PC-3 (cell line): Measurements from ENCODE around the gene ALOXE3. TPM values are rescaled to one million over a fixed set of nuclear protein-coding genes. Genes with fewer than 3 reads are reported as not detected.

ENCODE experiments used
- ATAC-seq: fragments of 200-7000 bp; cut with Tn5 transposase; 2 replicates; pipeline ENCODE4 v1.9.1; 2020; ENCODE audit warnings: mild to moderate bottlenecking, moderate library complexity
- BruUV-seq: library from RNA; stranded (reverse); fragments of 400-500 nt; replicated peaks from 2 replicates; lab custom pipeline; 2021; lab: Mats Ljungman, UMichigan
- CTCF ChIA-PET: fragments of 300-600 bp; sonication (Branson Sonifier 250); formaldehyde crosslinking; loops from one replicate; lab custom pipeline; 2022; ENCODE audit warnings: antibody characterized with exemption; lab: Charles Lee
- POLR2A ChIA-PET: fragments of 300-600 bp; sonication (Branson Sonifier 250); formaldehyde crosslinking; loops from one replicate; lab custom pipeline; 2022; ENCODE audit warnings: antibody characterized with exemption; ENCODE audit not compliant: unreplicated experiment; lab: Charles Lee
- DNase-seq: peaks from one replicate; pipeline ENCODE4 v3.0.0-alpha.2; 2015
- H2AFZ ChIP-seq: fragments of 300-600 bp; sonication (generic); 2 replicates; pipeline ENCODE4 v1.6.0; 2016; ENCODE audit warnings: antibody characterized with exemption, low read length
- H3F3A ChIP-seq: fragments of 300-600 bp; sonication (generic); one replicate; pipeline ENCODE4 v1.6.0; 2017; ENCODE audit warnings: antibody characterized with exemption, low read length, control low read depth, mild to moderate bottlenecking; ENCODE audit not compliant: unreplicated experiment
- H3K27ac ChIP-seq: fragments of 300-600 bp; sonication (generic); 2 replicates; pipeline ENCODE4 v1.5.1; 2016; ENCODE audit warnings: mild to moderate bottlenecking, low read length
- H3K27me3 ChIP-seq: fragments of 300-600 bp; sonication (generic); 2 replicates; pipeline ENCODE4 v1.6.1; 2016; ENCODE audit warnings: low read length, mixed read lengths
- H3K36me3 ChIP-seq: fragments of 300-600 bp; sonication (generic); 2 replicates; pipeline ENCODE4 v1.6.1; 2016; ENCODE audit warnings: low read depth, mixed run types, low read length, mixed read lengths
- H3K4me1 ChIP-seq: fragments of 300-600 bp; sonication (generic); 2 replicates; pipeline ENCODE4 v1.5.1; 2016; ENCODE audit warnings: low read length; ENCODE audit not compliant: insufficient read depth
- H3K4me2 ChIP-seq: fragments of 300-600 bp; sonication (generic); 2 replicates; pipeline ENCODE4 v1.6.0; 2016; ENCODE audit warnings: low read length
- H3K4me3 ChIP-seq: fragments of 300-600 bp; sonication (generic); 2 replicates; pipeline ENCODE4 v1.5.1; 2016; ENCODE audit warnings: mild to moderate bottlenecking, low read length, mixed read lengths
- H3K79me2 ChIP-seq: fragments of 300-600 bp; sonication (generic); 2 replicates; pipeline ENCODE4 v1.6.1; 2017; ENCODE audit warnings: low read length, mixed read lengths
- H3K9ac ChIP-seq: fragments of 300-600 bp; sonication (generic); 2 replicates; pipeline ENCODE4 v1.6.0; 2016; ENCODE audit warnings: mild to moderate bottlenecking, low read length
- H3K9me2 ChIP-seq: fragments of 300-600 bp; sonication (generic); replicated peaks from 2 replicates; pipeline ENCODE4 v1.6.1; 2016; ENCODE audit warnings: mixed run types, low read length, mixed read lengths
- H3K9me3 ChIP-seq: fragments of 300-600 bp; sonication (generic); 2 replicates; pipeline ENCODE4 v1.6.1; 2016; ENCODE audit warnings: low read length, mixed read lengths
- H4K20me1 ChIP-seq: fragments of 300-600 bp; sonication (generic); 2 replicates; pipeline ENCODE4 v1.6.1; 2016; ENCODE audit warnings: low read length, mixed read lengths
- EZH2 ChIP-seq: fragments of 300-600 bp; sonication (generic); IDR thresholded peaks from one replicate; pipeline ENCODE4 v1.6.1; 2017; ENCODE audit warnings: antibody characterized with exemption, mild to moderate bottlenecking, low read length; ENCODE audit not compliant: unreplicated experiment
- EZH2phosphoT487 ChIP-seq: fragments of 300-600 bp; sonication (generic); IDR thresholded peaks from 2 replicates; pipeline ENCODE4 v1.6.1; 2018; ENCODE audit warnings: mild to moderate bottlenecking, antibody characterized with exemption, low read length, borderline replicate concordance
- intact Hi-C: fragments of 100-400 bp; cut with micrococcal nuclease; formaldehyde crosslinking; loops from 2 replicates; pipeline ENCODE4 v1.9.0; 2023
- total RNA-seq: library from RNA; depleted of rRNA; stranded (reverse); fragments of >200 nt; gene quantifications from 2 replicates; pipeline ENCODE4 v1.2.3, GENCODE V29; 2014
- TF ChIP-seq, protein P1 (sequence below): fragments of 300-600 bp; sonication (generic); conservative IDR thresholded peaks from 2 replicates; pipeline ENCODE4 v1.5.1; 2017; ENCODE audit warnings: antibody characterized with exemption, low read depth, mild to moderate bottlenecking, low read length

ALOXE3 gene
- total RNA-seq, 1 experiment from 2014 or later = 1.4 TPM

DNA sequence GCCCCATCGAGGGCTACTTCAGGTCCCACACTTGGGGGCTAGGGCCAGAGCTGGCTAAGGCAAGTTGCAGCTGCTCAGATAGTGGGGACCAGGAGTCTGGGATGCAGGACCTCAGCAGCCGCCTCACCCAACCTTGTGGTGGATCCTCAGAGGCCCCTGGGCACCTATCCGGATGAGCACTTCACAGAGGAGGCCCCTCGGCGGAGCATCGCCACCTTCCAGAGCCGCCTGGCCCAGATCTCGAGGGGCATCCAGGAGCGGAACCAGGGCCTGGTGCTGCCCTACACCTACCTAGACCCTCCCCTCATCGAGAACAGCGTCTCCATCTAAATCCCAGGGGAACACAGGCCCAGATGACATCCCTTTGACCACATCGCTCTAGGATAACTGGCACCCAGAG, 70.1 kb downstream of the ALOXE3 start:
- Histone ChIP-seq H3K27me3 (no peaks in the 10 kb centered on the region), H3K9me2 (no peaks in the 10 kb centered on the region), H3K9me3 (no peaks in the 10 kb centered on the region), H3K36me3 (no peaks in the 10 kb centered on the region), H3K4me1 (no peaks in the 10 kb centered on the region), H3K79me2 (no peaks in the 10 kb centered on the region), H3K4me3 (no peak overlapping the region), H3F3A (no peaks in the 10 kb centered on the region), H4K20me1 (no peaks in the 10 kb centered on the region), H3K4me2 (no peak overlapping the region), H3K27ac (no peak overlapping the region), H3K9ac (no peak overlapping the region), H2AFZ (no peak overlapping the region)
- DNase-seq = no peak
- intact Hi-C loops = no loop called here
- ChIA-PET CTCF (no interaction called here), POLR2A (no interaction called here)
- BruUV-seq = no TSS peak
- no peak for ATAC-seq
- TF ChIP-seq EZH2 = no peak
- TF ChIP-seq, protein P1, sequence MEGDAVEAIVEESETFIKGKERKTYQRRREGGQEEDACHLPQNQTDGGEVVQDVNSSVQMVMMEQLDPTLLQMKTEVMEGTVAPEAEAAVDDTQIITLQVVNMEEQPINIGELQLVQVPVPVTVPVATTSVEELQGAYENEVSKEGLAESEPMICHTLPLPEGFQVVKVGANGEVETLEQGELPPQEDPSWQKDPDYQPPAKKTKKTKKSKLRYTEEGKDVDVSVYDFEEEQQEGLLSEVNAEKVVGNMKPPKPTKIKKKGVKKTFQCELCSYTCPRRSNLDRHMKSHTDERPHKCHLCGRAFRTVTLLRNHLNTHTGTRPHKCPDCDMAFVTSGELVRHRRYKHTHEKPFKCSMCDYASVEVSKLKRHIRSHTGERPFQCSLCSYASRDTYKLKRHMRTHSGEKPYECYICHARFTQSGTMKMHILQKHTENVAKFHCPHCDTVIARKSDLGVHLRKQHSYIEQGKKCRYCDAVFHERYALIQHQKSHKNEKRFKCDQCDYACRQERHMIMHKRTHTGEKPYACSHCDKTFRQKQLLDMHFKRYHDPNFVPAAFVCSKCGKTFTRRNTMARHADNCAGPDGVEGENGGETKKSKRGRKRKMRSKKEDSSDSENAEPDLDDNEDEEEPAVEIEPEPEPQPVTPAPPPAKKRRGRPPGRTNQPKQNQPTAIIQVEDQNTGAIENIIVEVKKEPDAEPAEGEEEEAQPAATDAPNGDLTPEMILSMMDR = no peak
- no peak for TF ChIP-seq EZH2phosphoT487

DNA sequence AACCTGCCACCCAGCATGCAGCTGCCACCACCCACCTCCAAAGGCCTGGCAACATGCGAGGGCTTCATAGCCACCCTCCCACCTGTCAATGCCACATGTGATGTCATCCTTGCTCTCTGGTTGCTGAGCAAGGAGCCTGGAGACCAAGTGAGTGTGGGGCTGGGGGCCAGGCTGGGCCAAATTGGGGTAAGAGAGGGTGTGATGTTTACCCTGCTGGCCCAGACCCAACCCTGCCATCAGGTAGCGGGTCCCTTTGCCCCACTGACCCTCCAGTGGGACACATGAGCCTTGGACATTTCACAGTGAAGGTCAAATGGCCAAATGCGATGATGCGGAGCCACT, 70.6 kb downstream of the ALOXE3 start:
- no peak overlapping the region for H3K9ac ChIP-seq
- CTCF ChIA-PET = no interaction called here
- no peaks in the 10 kb centered on the region for H3K27me3 ChIP-seq
- no peaks in the 10 kb centered on the region for H3K4me1 ChIP-seq
- H3K79me2 ChIP-seq = no peaks in the 10 kb centered on the region
- no peaks in the 10 kb centered on the region for H3K9me2 ChIP-seq
- H3K27ac ChIP-seq = no peak overlapping the region
- TF ChIP-seq EZH2phosphoT487 (no peak), EZH2 (no peak)
- TF ChIP-seq, protein P1 = no peak
- POLR2A ChIA-PET = no interaction called here
- no peak overlapping the region for H3K4me3 ChIP-seq
- H3K9me3 ChIP-seq = no peaks in the 10 kb centered on the region
- ATAC-seq (no peak), DNase-seq (no peak)
- H4K20me1 ChIP-seq = no peaks in the 10 kb centered on the region
- intact Hi-C loops = no loop called here
- no peaks in the 10 kb centered on the region for H3K36me3 ChIP-seq
- BruUV-seq = no TSS peak
- no peak overlapping the region for H2AFZ ChIP-seq
- H3K4me2 ChIP-seq = no peak overlapping the region
- no peaks in the 10 kb centered on the region for H3F3A ChIP-seq

DNA sequence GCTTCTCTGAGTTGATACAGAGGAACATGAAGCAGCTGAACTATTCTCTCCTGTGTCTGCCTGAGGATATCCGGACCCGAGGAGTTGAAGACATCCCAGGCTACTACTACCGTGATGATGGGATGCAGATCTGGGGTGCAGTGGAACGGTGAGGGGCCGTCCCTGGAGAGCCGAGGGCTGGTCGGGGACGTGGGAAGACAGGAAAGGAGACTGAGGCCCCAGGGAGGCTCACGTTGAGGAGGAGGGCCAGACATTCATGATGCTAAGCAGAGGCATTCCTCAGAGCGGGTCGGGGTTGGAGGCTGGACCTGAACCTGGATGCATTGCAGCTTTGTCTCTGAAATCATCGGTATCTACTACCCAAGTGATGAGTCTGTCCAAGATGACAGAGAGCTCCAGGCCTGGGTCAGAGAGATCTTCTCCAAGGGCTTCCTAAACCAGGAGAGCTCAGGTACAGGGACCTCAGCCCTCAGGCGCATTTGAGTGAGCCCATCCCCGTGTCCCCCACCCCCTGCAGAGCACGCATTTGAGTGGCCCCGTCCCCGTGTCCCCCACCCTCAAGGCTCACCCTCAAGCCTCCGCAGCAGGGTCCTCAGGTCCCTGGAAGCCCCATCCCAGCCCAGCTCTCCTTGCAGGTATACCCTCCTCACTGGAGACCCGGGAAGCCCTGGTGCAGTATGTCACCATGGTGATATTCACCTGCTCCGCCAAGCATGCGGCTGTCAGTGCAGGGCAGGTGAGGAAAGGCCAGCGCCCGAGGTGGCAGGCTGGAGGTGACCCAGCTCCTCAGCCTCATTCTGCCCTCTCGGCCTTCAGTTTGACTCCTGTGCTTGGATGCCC, 71.2 kb downstream of the ALOXE3 start:
- H3K27ac ChIP-seq = no peak overlapping the region
- DNase-seq (no peak), ATAC-seq (no peak)
- no peak overlapping the region for H3K4me2 ChIP-seq
- H4K20me1 ChIP-seq = no peaks in the 10 kb centered on the region
- no peaks in the 10 kb centered on the region for H3K9me2 ChIP-seq
- H3K79me2 ChIP-seq = no peaks in the 10 kb centered on the region
- TF ChIP-seq, protein P1 = no peak
- TF ChIP-seq EZH2 (no peak), EZH2phosphoT487 (no peak)
- ChIA-PET POLR2A (no interaction called here), CTCF (no interaction called here)
- no peaks in the 10 kb centered on the region for H3K9me3 ChIP-seq
- no peaks in the 10 kb centered on the region for H3K36me3 ChIP-seq
- H3F3A ChIP-seq = no peaks in the 10 kb centered on the region
- no TSS peak for BruUV-seq
- no peak overlapping the region for H2AFZ ChIP-seq
- no peaks in the 10 kb centered on the region for H3K4me1 ChIP-seq
- no peaks in the 10 kb centered on the region for H3K27me3 ChIP-seq
- intact Hi-C loops = no loop called here
- no peak overlapping the region for H3K9ac ChIP-seq
- H3K4me3 ChIP-seq = no peak overlapping the region
